Lower lobe of right lung (tissue), 2 donors: Measurements from ENCODE around the gene PRKAA2. TPM values are rescaled to one million over a fixed set of nuclear protein-coding genes. Genes with fewer than 3 reads are reported as not detected.

Experiments
- ATAC-seq, 2 donors: fragments of 200-7000 bp; cut with Tn5 transposase; one replicate each; pipeline ENCODE4 v1.9.1; 2020 to 2022; ENCODE audit warnings: mild to moderate bottlenecking in 2 of 2, moderate library complexity in 2 of 2
- DNase-seq: peaks from one replicate; pipeline ENCODE4 v3.0.0-alpha.2; 2020
- H3K27ac ChIP-seq: fragments of 200-600 bp; one replicate; pipeline ENCODE4 v1.8.0; 2022
- H3K27me3 ChIP-seq: fragments of 200-600 bp; one replicate; pipeline ENCODE4 v1.8.0; 2022; ENCODE audit warnings: low read depth
- H3K36me3 ChIP-seq: fragments of 200-600 bp; one replicate; pipeline ENCODE4 v1.8.0; 2022; ENCODE audit warnings: mild to moderate bottlenecking
- H3K4me1 ChIP-seq: fragments of 200-600 bp; one replicate; pipeline ENCODE4 v1.8.0; 2022
- H3K4me3 ChIP-seq: fragments of 200-600 bp; one replicate; pipeline ENCODE4 v1.8.0; 2022; ENCODE audit warnings: mild to moderate bottlenecking
- H3K9me3 ChIP-seq: fragments of 200-600 bp; one replicate; pipeline ENCODE4 v1.8.0; 2022
- CTCF ChIP-seq: fragments of 200-600 bp; IDR thresholded peaks from one replicate; pipeline ENCODE4 v1.8.0; 2022; ENCODE audit warnings: antibody characterized with exemption, mild to moderate bottlenecking
- intact Hi-C: fragments of 100-400 bp; cut with DNase I; formaldehyde crosslinking; loops from one replicate; pipeline ENCODE4 v1.11.0; 2022
- total RNA-seq: library from RNA; stranded (reverse); fragmentation: NEBNext Ultra II Directional; extraction: Animal tissue kit (Norgen Biotek cat#: 25700); gene quantifications from one replicate; pipeline ENCODE4 v1.2.1, GENCODE V29; 2021
- donor health status: DM: no; HTN: yes; CAD: no; lungs with severe emphysema.

PRKAA2 gene
- total RNA-seq, 1 donor from 2014 or later = 1.9 TPM

DNA sequence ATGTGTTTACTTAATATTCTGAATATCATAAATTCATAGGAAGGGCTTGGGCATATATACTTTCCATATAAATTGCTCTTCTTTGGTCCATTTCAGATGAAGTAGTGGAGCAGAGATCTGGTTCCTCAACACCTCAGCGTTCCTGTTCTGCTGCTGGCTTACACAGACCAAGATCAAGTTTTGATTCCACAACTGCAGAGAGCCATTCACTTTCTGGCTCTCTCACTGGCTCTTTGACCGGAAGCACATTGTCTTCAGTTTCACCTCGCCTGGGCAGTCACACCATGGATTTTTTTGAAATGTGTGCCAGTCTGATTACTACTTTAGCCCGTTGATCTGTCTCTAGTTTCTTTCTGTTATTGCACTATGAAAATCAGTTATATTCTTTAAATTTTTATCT, 62.3 kb downstream of the PRKAA2 start:
- Histone ChIP-seq H3K27me3 (no peaks in the 10 kb centered on the region), H3K4me3 (no peak overlapping the region), H3K4me1 (no peaks in the 10 kb centered on the region), H3K9me3 (peaks cover 4% of the 10 kb centered on the region), H3K27ac (no peak overlapping the region), H3K36me3 (no peaks in the 10 kb centered on the region)
- no peak for DNase-seq
- intact Hi-C loops = no loop called here
- no peak for ATAC-seq
- no peak for TF ChIP-seq CTCF

DNA sequence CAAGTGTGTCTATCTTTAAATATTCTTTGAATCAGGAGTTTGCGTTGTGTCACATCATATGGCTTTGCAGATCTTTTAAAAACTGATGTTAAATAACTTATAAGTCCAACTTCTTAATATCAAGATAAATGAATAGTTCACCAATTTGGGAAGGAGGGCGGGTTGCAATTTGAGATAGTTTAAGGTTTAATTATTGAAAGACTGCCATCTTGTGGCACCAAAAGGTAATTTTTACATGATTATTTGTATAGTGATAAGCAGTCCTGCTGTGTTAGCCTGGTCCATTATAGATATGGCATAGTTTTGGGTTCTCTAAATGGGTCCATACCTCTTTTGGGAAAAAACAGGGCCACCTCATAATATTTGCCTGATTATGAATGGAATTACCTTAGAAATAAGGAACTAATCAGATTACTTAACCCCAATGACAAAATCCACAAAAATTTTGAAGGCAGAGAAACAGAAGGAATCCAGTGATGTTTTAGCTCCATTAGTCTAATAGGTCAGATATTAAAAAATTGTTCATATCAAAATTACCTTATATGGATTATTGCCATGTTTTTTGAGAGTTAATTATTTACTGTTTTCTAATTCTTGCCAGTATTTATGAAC, 64.3 kb downstream of the PRKAA2 start:
- Histone ChIP-seq H3K9me3 (no peaks in the 10 kb centered on the region), H3K36me3 (no peaks in the 10 kb centered on the region), H3K27me3 (no peaks in the 10 kb centered on the region), H3K4me1 (no peaks in the 10 kb centered on the region), H3K27ac (no peak overlapping the region), H3K4me3 (no peak overlapping the region)
- ATAC-seq = peak in 1 of 2 donors; percentile 69
- TF ChIP-seq CTCF = peak; percentile 55
- intact Hi-C loops = no loop called here
- DNase-seq = no peak

DNA sequence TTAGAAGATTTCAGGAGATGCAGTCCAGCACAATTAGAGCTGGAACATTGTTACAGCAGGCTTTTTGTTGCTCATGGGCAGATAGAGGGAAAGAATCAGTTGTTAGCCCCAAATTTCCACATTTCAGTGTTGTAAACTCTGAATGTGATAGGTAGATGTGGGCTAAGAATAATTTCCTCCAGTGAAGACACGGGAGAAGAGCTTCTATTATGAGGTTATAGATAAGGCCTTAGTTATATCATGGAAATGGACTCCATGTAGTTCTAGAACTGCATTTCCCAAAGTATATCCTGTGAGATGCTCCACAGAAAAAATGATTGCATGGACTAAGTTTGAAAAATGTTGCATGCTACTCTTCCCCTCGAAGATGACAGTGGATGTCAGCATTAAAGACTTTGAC, 64.9 kb downstream of the PRKAA2 start:
- intact Hi-C loops = no loop called here

GRCh38 chr1:56710646-56711045, 65.5 kb downstream of the PRKAA2 start:
- Histone ChIP-seq H3K27ac (no peak overlapping the region), H3K36me3 (no peaks in the 10 kb centered on the region), H3K9me3 (no peaks in the 10 kb centered on the region), H3K27me3 (no peaks in the 10 kb centered on the region), H3K4me1 (no peaks in the 10 kb centered on the region), H3K4me3 (no peak overlapping the region)
- no peak for ATAC-seq
- intact Hi-C loops = no loop called here
- no peak for TF ChIP-seq CTCF
- no peak for DNase-seq

More for the DNA sequence above, 64.9 kb downstream of the PRKAA2 start:
- no peak overlapping the region for H3K27ac ChIP-seq
- no peak overlapping the region for H3K4me3 ChIP-seq
- no peaks in the 10 kb centered on the region for H3K36me3 ChIP-seq
- DNase-seq (no peak), ATAC-seq (no peak)
- no peaks in the 10 kb centered on the region for H3K9me3 ChIP-seq
- TF ChIP-seq CTCF = no peak
- H3K27me3 ChIP-seq = no peaks in the 10 kb centered on the region
- no peaks in the 10 kb centered on the region for H3K4me1 ChIP-seq

GRCh38 chr1:56712150-56712549, 67.0 kb downstream of the PRKAA2 start:
- H3K4me1 ChIP-seq = no peaks in the 10 kb centered on the region
- DNase-seq (no peak), ATAC-seq (no peak)
- H3K27me3 ChIP-seq = no peaks in the 10 kb centered on the region
- no peaks in the 10 kb centered on the region for H3K9me3 ChIP-seq
- H3K27ac ChIP-seq = no peak overlapping the region
- TF ChIP-seq CTCF = no peak
- intact Hi-C loops = no loop called here
- H3K36me3 ChIP-seq = no peaks in the 10 kb centered on the region
- no peak overlapping the region for H3K4me3 ChIP-seq
